ENCODE measurements around the gene FHL2.

The FHL2 gene

DNA sequence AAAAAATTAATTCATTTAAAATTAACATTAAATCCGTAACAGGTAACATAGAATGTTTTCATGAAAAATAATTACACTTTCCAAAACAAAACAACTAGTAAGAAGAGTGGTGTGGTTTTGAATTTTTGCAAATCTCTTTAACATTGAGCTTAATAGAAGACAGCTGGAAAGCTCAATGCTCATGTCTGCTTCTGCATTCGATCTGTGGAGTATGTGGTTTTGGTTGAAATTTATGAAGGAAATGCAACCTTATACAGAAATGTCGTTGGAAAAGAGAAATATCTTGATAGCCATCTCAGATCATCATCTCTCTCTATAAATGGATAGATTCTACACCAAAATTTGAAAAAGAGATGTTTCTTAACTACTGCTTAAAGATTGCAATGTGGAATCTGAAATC lies 17.3 kb upstream of the FHL2 start:
- no peak for DNase-seq (ENCODE audit: low read depth)
- TF ChIP-seq MYC (IDR thresholded peaks at IDR 0.05; ENCODE audit: low read depth, low read length) (no peak), CTCF (IDR thresholded peaks at IDR 0.05; ENCODE audit: low read depth, low read length) (no peak), MAX (IDR thresholded peaks at IDR 0.05; ENCODE audit: low read depth, low read length) (no peak), POLR2A (IDR thresholded peaks at IDR 0.05; ENCODE audit: extremely low read depth, insufficient read length) (no peak)
- H3K4me3 ChIP-seq (ENCODE audit: low read depth, low read length), result no peak overlapping the region

GRCh38 chr2:105415007-105415406 lies 16.2 kb upstream of the FHL2 start:
- TF ChIP-seq CTCF (IDR thresholded peaks at IDR 0.05; ENCODE audit: low read depth, low read length) (no peak), POLR2A (IDR thresholded peaks at IDR 0.05; ENCODE audit: extremely low read depth, insufficient read length) (no peak), MYC (IDR thresholded peaks at IDR 0.05; ENCODE audit: low read depth, low read length) (no peak), MAX (IDR thresholded peaks at IDR 0.05; ENCODE audit: low read depth, low read length) (no peak)
- H3K4me3 ChIP-seq (ENCODE audit: low read depth, low read length), result no peak overlapping the region
- DNase-seq (ENCODE audit: low read depth), result no peak

DNA sequence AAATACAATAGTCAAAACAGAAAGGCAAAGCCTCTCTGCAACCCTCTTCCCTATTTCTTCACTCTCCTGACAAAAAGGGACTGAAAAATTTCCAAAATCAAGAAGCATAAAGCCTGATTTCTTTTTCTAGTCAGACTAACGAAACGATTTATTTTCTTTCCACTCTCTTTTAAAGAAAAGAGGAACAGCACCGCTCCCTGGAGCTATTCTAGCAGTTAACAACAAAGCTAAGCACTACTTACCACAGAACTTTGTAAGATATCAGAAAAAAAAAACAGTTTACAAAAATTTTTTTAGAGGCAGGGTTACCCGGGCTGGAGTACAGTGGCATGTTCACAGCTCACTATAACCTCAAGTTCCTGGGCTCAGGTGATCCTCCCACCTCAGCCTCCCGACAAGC lies 14.4 kb upstream of the FHL2 start:
- DNase-seq (ENCODE audit: low read depth), result no peak
- no peak for TF ChIP-seq CTCF (IDR thresholded peaks at IDR 0.05; ENCODE audit: low read depth, low read length)
- TF ChIP-seq POLR2A (IDR thresholded peaks at IDR 0.05; ENCODE audit: extremely low read depth, insufficient read length), result no peak
- no peak for TF ChIP-seq MYC (IDR thresholded peaks at IDR 0.05; ENCODE audit: low read depth, low read length)
- TF ChIP-seq MAX (IDR thresholded peaks at IDR 0.05; ENCODE audit: low read depth, low read length), result no peak
- no peak overlapping the region for H3K4me3 ChIP-seq (ENCODE audit: low read depth, low read length)

GRCh38 chr2:105412584-105412983 lies 13.7 kb upstream of the FHL2 start:
- TF ChIP-seq MAX (IDR thresholded peaks at IDR 0.05; ENCODE audit: low read depth, low read length) (no peak), POLR2A (IDR thresholded peaks at IDR 0.05; ENCODE audit: extremely low read depth, insufficient read length) (no peak), MYC (IDR thresholded peaks at IDR 0.05; ENCODE audit: low read depth, low read length) (no peak), CTCF (IDR thresholded peaks at IDR 0.05; ENCODE audit: low read depth, low read length) (no peak)
- H3K4me3 ChIP-seq (ENCODE audit: low read depth, low read length), result no peak overlapping the region
- no peak for DNase-seq (ENCODE audit: low read depth)

DNA sequence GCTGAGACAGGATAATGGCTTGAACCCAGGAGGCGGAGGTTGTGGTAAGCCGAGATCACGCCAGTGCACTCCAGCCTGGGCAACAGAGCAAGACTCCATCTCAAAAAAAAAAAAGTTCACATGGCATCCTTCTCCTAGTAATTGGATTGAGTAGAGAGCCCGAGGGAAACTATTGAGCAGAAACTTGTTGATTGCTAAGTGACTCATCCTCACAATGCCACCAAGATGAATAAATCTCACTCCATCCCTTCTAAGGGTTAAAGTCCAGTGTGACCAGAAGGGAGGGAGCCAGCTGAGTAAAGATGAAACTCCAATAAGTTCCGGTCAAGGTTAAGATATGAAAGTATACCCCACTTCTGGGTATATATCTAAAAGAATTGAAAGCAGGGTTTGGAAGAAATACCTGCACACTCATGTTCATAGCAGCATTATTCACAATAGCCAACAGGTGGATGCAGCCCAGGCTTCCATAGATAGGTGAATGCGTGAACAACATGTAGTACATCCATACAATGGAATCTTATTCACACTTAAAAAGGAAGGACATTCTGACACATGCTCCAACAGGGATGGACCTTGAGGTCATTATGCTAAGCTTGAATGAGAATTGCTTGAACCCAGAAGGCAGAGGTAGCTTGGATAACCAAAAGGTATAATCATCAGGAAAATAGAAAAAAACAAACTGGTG lies 13.0 kb upstream of the FHL2 start:
- TF ChIP-seq CTCF (IDR thresholded peaks at IDR 0.05; ENCODE audit: low read depth, low read length) (no peak), MYC (IDR thresholded peaks at IDR 0.05; ENCODE audit: low read depth, low read length) (no peak), MAX (IDR thresholded peaks at IDR 0.05; ENCODE audit: low read depth, low read length) (no peak), POLR2A (IDR thresholded peaks at IDR 0.05; ENCODE audit: extremely low read depth, insufficient read length) (no peak)

More for the DNA sequence above, 13.0 kb upstream of the FHL2 start:
- no peak overlapping the region for H3K4me3 ChIP-seq (ENCODE audit: low read depth, low read length)
- no peak for DNase-seq (ENCODE audit: low read depth)

Measured in NB4 (cell line).